ENCODE data around the gene SLC2A10.

SLC2A10 gene

DNA sequence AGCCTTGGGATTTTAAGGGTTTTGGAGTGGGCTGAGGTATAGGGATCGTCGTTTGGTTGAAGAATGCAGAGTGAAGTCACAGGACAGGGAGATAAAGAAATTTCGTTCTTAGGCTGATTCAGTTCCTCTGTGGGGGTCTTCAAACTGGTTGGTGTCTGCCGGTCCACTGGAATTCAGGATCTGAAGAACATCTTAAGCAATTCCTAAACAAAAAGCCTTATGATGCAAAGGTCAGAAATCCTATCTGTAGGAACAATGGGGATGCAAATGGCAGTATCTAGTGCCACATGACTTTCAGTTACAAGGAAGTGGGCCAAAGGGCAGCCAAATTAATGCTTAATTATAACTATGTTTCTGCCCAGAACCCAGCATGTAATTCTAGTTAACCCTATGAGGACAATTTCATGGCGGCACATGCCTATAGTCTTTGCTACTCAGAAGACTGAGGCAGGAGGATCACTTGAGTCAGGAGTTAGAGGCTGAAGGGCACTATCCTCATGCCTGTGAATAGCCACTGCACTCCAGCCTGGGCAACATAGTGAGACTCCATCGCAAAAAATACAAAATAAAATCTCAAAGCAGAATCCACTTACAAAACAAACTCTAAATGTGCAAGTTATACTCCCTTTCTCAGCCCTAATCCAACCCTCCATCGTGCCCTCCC is 4.6 kb upstream of the SLC2A10 start:
- no peak for DNase-seq

- DNase-seq = no peak
Measured at GRCh38 chr20:46705378-46705729, 4.1 kb upstream of the SLC2A10 start.

- DNase-seq = no peak
Measured at GRCh38 chr20:46706242-46706641, 3.2 kb upstream of the SLC2A10 start.

DNA sequence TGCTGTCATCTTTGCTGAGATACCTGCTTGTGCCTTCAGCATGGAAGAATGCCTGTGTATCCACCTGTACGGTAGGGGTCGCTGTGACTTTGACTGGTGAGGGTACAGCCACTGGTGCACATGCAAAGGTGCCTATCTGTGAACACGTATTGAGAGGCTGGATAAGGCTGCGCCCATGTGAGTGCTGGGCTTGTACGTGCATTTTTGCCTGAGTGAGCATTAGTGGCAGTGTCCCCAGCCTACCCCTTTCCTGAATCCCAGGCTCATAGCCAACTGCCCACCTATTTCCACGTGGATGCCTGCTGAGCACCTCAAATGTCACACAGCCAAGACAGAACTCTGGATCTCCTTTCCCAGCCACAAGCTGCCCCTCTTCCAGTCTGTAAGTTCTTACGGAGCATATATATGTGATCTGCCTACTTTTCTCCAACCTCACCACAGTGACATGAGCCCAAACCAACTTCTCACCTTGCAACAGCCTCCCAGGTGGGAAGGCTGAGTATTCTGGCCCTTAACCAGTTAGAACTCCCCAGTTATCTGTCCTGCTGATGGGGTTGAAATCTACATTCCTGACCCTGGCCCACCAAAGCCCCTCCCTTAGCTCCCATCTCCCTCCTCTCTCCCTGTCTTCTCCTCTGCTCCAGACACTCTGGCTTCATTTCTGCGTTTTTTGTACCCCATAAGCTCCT is 1.1 kb upstream of the SLC2A10 start:
- no peak for DNase-seq

GRCh38 chr20:46709055-46709458 is 392 bp upstream of the SLC2A10 start:
- DNase-seq = no peak

DNA sequence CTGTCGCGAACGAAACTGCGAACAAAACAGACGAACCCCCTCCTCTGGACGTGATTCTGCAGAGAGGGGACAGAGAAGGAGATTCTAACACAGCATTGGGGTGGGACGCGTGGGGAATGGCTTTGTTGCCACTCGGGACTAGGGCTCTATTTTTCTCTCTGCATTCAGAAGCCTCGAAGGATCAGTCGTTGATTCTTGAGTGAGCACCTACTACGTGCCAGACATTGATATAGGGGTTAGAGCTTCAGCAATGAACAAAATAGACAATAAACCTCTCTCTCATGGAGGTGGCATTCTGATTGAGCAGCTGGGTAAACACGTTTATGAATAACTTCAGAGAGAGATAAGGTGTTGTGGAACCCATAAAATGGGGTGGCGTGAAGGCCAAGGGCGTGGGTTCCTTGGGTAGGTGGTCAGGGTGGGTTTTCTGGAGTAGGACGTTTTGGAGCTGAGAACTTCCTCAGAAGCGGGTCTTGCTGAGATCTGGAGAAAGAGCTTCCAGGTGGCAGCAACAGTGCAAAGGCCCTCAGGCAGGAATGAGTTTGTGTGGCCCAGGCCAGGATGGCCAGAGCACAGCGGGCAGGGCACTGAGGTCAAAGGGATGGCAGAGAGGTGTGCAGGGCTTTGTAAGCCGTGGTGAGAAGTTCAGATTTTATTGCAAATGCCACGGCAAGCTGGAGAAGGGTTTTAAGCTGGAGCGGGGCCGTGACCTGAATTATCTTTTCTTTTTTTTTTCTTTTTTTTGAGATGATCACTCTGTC is 884 bp downstream of the SLC2A10 start:
- no peak for DNase-seq

GRCh38 chr20:46712056-46712636 is 2.7 kb downstream of the SLC2A10 start:
- DNase-seq = no peak

DNA sequence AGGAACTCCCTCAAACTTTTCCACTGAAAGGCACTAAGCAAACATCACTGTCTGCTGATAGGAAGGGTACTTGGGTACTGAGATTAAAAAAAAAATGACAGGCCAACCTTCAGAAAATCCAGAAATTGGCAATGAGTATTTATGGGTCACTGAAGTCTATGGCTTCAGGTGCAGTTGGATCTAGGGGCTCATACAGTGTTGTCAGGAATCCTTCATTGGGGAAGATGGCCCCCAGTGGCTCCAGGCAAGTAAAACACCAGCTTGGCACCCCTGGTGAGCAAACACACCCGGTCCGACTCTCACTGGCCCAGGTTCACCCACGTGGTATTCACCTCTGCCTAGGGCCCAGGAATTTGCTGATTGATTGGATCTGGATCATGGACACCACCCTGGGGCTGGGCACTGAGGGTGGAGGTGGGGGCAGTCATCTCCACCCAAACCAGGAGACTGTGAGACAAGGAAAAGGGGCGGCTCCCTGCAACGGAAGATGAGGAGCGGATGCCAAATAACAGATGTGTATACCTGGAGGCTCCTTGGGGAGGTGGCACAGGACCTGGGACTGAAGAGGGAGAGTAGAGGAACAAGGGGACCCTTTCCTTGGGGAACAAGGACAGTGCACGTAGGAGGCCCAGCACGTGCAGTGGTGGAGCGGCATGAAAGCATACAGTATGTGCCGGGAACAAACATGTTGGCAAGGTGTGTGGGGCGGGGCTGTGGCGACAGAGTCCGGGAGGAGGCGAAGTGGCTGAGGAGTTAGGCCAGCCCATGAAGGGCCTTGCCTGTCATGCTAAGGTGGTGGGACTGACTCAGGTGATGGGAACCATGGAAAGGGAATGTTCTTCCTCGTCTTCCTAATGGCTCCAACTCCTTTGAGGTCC is 4.7 kb downstream of the SLC2A10 start:
- no peak for DNase-seq

DNA sequence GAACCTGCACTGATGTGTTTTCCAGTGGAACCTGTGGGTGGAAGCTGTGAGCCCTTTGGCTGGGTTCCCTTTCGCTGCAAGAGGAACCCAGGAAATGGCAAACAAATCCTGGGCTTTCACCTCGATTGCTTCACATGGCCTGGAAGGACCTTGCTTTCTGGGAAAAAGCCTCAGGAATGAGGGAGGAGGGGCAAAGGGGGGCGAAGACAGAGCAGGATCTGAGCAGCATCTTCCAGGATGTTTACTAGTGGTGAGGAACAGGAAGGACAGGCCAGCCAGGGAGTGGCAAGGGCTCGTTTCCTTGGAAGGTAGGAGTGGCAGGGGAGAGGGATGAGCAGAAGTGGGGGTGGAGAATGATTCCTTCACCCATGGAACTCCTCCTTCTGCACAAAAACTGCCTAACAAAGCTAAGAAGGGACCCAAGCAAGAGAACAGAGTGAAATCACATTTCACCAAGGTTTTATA is 5.9 kb downstream of the SLC2A10 start:
- DNase-seq = no peak

GRCh38 chr20:46717818-46718541 is 8.5 kb downstream of the SLC2A10 start:
- no peak for DNase-seq

DNA sequence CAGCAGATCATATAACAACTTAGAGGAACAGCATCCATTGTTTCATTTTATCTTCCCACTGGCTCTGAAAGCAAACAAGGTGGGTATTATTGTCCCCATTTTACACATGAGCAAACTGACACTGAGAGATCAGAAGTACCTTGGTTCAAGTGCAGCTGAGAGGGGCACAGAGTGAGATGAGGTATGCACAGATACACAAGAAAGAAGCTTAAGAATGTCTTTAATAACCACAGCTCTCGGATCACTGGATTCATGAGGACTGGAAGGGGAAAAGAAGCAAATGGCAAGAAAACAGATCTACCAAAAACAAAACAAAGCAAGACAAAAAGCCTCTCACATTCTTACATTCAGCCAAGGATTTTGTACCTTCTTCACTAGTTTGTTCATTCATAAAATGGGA is 10.6 kb downstream of the SLC2A10 start:
- DNase-seq = no peak

DNA sequence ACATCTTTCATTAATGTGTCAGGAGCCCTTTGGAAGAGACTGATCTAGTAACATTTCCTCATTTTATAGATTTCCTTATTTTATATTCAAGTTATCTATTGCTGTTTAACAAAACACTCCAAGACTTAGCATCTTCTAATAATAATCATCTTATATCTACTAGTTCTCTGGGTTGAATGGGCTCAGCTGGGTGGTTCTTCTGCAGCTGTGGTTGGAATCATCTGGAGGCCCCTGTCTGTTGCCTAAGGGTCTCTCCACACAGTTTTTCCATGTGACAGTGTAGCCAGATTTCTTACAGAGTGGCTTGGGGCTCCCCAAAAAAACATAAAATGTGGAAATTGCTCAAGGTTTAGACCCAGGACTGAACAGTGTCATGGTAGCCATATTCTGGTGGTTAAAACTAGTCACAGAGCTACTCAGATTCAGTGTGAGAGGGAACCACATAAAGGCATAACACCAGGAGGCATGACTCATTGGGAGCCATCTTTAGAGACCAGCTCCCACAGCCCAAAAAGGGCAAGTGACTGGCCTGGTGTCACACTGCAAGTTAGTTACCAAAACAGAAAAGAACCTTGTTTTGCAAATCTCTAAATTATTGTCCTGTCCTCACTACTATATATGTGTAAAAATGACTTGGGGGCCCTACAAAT is 11.5 kb downstream of the SLC2A10 start:
- no peak for DNase-seq

- DNase-seq = no peak
Measured at GRCh38 chr20:46721476-46721875, 12.0 kb downstream of the SLC2A10 start.

GRCh38 chr20:46722450-46722849 is 13.0 kb downstream of the SLC2A10 start:
- no peak for DNase-seq

GRCh38 chr20:46723039-46723438 is 13.6 kb downstream of the SLC2A10 start:
- DNase-seq = no peak

DNA sequence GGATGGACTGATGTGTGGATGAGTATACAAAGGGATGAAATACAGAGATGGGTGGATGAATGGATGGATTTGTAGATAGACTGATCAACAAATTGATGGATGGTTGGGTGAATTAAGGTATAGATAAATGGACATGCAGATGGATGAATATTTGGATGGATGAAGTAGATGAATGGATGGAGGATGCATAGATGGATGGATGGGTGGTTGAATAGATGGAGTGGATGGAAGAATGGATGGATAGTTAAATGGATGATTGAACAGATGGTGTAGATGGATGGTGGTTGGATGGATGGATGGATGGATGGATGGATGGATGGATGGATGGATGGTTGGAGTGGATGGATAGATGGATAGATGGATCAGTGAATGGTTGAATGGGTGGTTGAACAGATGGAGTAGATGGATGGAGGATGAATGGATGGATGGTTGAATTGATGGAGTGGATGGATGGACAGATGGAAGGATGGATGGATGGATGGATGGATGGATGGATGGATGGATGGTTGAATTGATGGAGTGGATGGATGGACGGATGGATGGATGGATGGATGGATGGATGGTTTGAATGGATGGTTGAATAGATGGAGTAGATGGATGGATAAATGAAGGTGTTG is 15.0 kb downstream of the SLC2A10 start:
- DNase-seq = no peak

- DNase-seq = no peak
Measured at GRCh38 chr20:46725186-46726165, 16.0 kb downstream of the SLC2A10 start.

DNA sequence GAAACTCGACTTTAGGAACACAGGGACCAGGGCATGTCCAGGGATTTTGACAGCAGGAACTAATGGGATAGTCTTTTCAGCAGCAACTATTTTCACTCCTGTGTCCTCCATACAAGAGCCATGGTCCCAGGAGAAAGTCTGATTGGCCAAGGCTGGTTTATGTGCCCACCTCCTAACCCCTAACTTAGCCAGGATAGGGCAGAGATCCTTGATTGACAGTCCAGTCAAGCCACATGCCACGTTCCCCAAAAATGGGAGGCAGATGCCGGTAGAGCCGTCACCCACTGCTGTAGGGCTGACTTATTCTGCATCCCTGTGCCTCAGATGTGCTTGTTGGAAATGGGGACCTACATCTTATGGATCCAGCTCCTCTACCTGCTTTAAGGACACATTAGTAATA is 22.3 kb downstream of the SLC2A10 start:
- no peak for DNase-seq

DNA sequence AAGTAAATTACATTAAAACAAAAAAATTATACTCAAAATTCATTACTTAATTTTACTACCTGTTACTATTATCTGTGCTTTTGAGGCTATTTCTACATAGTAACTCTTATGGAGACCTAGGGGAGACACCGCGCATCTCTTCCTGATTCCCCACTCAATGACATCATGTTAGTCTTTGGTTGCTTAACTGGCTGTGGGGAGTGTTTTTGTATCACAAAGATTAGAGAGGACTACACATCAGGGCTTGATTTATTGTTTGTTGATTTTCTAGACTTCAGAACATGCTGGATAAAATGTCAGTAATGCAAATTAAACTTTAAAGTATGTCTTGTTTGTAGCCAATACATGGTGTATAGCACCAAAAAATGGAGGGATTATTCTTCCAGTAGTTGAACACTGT is 26.0 kb downstream of the SLC2A10 start:
- DNase-seq = no peak
